K562 (cell line): ENCODE data around the gene FAM222A. TPM values are rescaled to one million over a fixed set of nuclear protein-coding genes. Genes with fewer than 3 reads are reported as not detected.

Experiments used
- ARID1B ChIP-seq: fragments of 450-650 bp; IDR thresholded peaks from 2 replicates; pipeline ENCODE4 v1.6.1; 2016; ENCODE audit warnings: antibody characterized with exemption, mild to moderate bottlenecking, inconsistent platforms
- BRF2 ChIP-seq: IDR thresholded peaks from 3 replicates; pipeline ENCODE4 v1.6.1; 2011; ENCODE audit warnings: borderline replicate concordance, mild to moderate bottlenecking; ENCODE audit not compliant: insufficient read length, insufficient read depth
- DEAF1 ChIP-seq: fragments of 450-650 bp; formaldehyde crosslinking; IDR thresholded peaks from 2 replicates; pipeline ENCODE4 v1.4.0; 2020; ENCODE audit warnings: mild to moderate bottlenecking, moderate library complexity
- ELK1 ChIP-seq: sonication (generic); formaldehyde crosslinking; IDR thresholded peaks from 2 replicates; pipeline ENCODE4 v1.8.1; 2022; ENCODE audit warnings: missing genetic modification reagents
- HMG20B ChIP-seq: fragments of 250-450 bp; sonication (Bioruptor Pico); IDR thresholded peaks from 2 replicates; pipeline ENCODE4 v1.5.0; 2021; ENCODE audit warnings: mild to moderate bottlenecking
- ILF3 ChIP-seq: fragments of 450-650 bp; IDR thresholded peaks from 2 replicates; pipeline ENCODE4 v1.6.1; 2018; ENCODE audit warnings: antibody characterized with exemption, mild to moderate bottlenecking, moderate library complexity, borderline replicate concordance
- MXI1 ChIP-seq: IDR thresholded peaks from 2 replicates; pipeline ENCODE4 v1.6.1; 2011; ENCODE audit warnings: low read depth, mild to moderate bottlenecking, improper control_type of control experiment, low read length
- NFIC ChIP-seq: fragments of 450-650 bp; IDR thresholded peaks from 2 replicates; pipeline ENCODE4 v1.6.1; 2017; ENCODE audit warnings: mild to moderate bottlenecking, inconsistent platforms
- NR0B1 ChIP-seq: fragments of 450-650 bp; IDR thresholded peaks from one replicate; pipeline ENCODE4 v1.6.1; 2018; ENCODE audit warnings: mild to moderate bottlenecking, moderate library complexity; ENCODE audit not compliant: partially characterized antibody
- NR2C2 ChIP-seq, 2 experiments: fragments of 200-800 bp in 1 of 2; sonication (Bioruptor generic) in 1 of 2; sonication (generic) in 1 of 2; formaldehyde crosslinking in 1 of 2; IDR thresholded peaks; 2 replicates each; pipeline versions ENCODE4 v1.6.1 to v1.8.0; 2016 to 2022; ENCODE audit warnings: mild to moderate bottlenecking in 1 of 2, missing compliant biosample characterization in 1 of 2, missing genetic modification characterization in 1 of 2, missing genetic modification reagents in 1 of 2
- PBX2 ChIP-seq, 2 experiments: IDR thresholded peaks in 1 of 2; conservative IDR thresholded peaks in 1 of 2; 2 replicates each; pipeline ENCODE4 v1.6.1; 2016; ENCODE audit warnings: low read depth in 2 of 2, mild to moderate bottlenecking in 1 of 2, missing compliant biosample characterization in 1 of 2, missing genetic modification characterization in 1 of 2, moderate library complexity in 1 of 2
- PTTG1 ChIP-seq: fragments of 450-650 bp; IDR thresholded peaks from 2 replicates; pipeline ENCODE4 v1.6.1; 2016; ENCODE audit warnings: low read depth, mild to moderate bottlenecking, missing genetic modification characterization, missing compliant biosample characterization
- SNRNP70 ChIP-seq: fragments of 200-400 bp; formaldehyde crosslinking; optimal IDR thresholded peaks from 2 replicates; pipeline ENCODE3; 2017; ENCODE audit warnings: low read depth, low read length
- SPI1 ChIP-seq: IDR thresholded peaks from 2 replicates; pipeline ENCODE4 v1.6.1; 2011; ENCODE audit warnings: low read depth, low read length, control low read depth, borderline replicate concordance
- ZFP30 ChIP-seq: fragments of 250-450 bp; sonication (Bioruptor Pico); IDR thresholded peaks from 2 replicates; pipeline ENCODE4 v1.8.0; 2022; ENCODE audit warnings: moderate library complexity, mild to moderate bottlenecking, inconsistent platforms, borderline replicate concordance
- ZNF23 ChIP-seq: fragments of 250-450 bp; sonication (Bioruptor Pico); IDR thresholded peaks from 2 replicates; pipeline ENCODE4 v1.4.0; 2020; ENCODE audit warnings: mild to moderate bottlenecking
- ZNF511 ChIP-seq: sonication (generic); formaldehyde crosslinking; IDR thresholded peaks from 2 replicates; pipeline ENCODE4 v1.8.0; 2022; ENCODE audit warnings: mild to moderate bottlenecking, missing genetic modification reagents
- polyA plus RNA-seq, 8 experiments: library from polyadenylated mRNA; depleted of rRNA in 4 of 8; stranded (reverse) in 5 of 8; unstranded in 3 of 8; fragments of >200 nt; fragmentation: Nextera tagmentation in 2 of 8; fragmentation: Illumina TruSeq in 1 of 8; extraction: Ambion mirVana in 2 of 8; extraction: Trizol in 1 of 8; gene quantifications; 2 replicates each; pipeline versions ENCODE4 v1.2.1 to v1.2.3, GENCODE V29; 2011 to 2014; ENCODE audit warnings: inconsistent platforms in 1 of 8, missing spikeins in 1 of 8
- total RNA-seq, 7 experiments: library from RNA; depleted of rRNA in 6 of 7; stranded (reverse); fragments of >200 nt in 6 of 7; fragmentation: Illumina TruSeq in 2 of 7; extraction: Trizol in 2 of 7; gene quantifications; 2 replicates each; pipeline versions ENCODE4 v1.2.1 to v1.2.3, GENCODE V29; 2011 to 2021; ENCODE audit warnings: low replicate concordance in 1 of 7

FAM222A gene
- total and polyA plus RNA-seq, 9 of the 15 experiments (the other 6 are each of a cell fraction or from before 2014, with no cell fraction given), result 0.03 to 0.36 (median 0.12) TPM; not detected in 1

- TF ChIP-seq PBX2 (CRISPR knock-in tag; IDR thresholded peaks at IDR 0.05; ENCODE audit: low read depth) (no peak), PBX2 (tag; conservative IDR thresholded peaks at IDR 0.05; ENCODE audit: low read depth) (no peak), DEAF1 (no peak), NR2C2 (CRISPR knock-in tag; IDR thresholded peaks at IDR 0.05) (no peak), NR2C2 (tag; IDR thresholded peaks at IDR 0.05) (no peak), HMG20B (CRISPR knock-in tag) (no peak), ILF3 (no peak), SNRNP70 (no peak), ZFP30 (CRISPR knock-in tag) (no peak), ZNF511 (no peak), PTTG1 (no peak), NR0B1 (no peak), SPI1 (no peak), ARID1B (peak; percentile 10; the same call in 1 of the 2 replicates), MXI1 (no peak), BRF2 (no peak), ELK1 (CRISPR knock-in tag) (no peak), NFIC (no peak), ZNF23 (CRISPR knock-in tag) (no peak)
These were observed 27.8 kb upstream of the FAM222A start (continued) for GRCh38 chr12:109685574-109686447.
